MV-4-11 (cell line): Measurements from ENCODE around the gene SLC17A5.
"Not testable (repeated sequence)": the region's sequence is repeated elsewhere in the genome, so short reads cannot be mapped to it uniquely, and the experiment has no call there.

ENCODE experiments used
- DNase-seq: peaks from one replicate; lab custom pipeline; 2025; lab: John Stamatoyannopoulos, UW

The SLC17A5 gene, protein sequence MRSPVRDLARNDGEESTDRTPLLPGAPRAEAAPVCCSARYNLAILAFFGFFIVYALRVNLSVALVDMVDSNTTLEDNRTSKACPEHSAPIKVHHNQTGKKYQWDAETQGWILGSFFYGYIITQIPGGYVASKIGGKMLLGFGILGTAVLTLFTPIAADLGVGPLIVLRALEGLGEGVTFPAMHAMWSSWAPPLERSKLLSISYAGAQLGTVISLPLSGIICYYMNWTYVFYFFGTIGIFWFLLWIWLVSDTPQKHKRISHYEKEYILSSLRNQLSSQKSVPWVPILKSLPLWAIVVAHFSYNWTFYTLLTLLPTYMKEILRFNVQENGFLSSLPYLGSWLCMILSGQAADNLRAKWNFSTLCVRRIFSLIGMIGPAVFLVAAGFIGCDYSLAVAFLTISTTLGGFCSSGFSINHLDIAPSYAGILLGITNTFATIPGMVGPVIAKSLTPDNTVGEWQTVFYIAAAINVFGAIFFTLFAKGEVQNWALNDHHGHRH

DNA sequence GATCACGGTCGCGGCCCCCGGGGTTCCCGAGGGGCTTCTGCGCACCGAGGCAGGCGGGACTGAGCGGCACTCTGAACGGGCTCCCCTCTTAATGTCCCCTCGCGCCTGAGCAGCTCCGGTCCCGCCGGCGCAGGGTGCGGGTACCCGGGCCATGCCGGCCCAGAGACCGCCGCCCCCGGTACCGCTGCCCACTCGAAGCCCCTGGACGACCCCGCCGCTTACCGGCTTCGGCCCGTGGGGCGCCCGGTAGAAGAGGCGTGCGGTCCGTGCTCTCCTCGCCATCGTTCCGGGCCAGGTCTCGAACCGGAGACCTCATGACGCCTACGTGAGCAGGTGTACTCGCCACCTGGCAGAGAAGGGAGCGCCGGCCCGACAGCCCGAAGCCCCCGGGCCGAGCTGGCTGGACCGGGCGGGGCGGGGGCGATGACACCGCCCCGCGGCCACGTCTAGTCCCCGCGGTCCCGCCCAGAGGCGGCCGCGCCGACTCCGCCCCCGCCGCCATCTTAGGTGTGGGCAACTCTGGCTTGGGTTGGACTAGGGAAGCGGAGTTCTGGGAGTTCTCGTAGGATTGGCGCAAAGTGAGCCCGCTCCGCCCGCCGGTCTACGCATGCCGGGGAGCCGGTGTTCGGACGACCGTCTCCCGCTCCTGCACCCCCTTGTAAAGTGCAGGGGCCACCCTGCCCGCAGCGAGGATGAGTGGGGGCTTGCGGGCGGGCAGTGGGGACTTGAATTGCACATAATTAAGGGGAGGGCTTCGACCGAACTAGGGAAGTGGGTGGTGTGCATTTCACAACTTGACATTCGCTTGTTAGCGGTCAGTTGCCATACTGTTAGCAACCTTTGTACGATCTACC is at the start of gene SLC17A5:
Gene SLC17A5 (minus strand): TSS at position 422 of the 854 bp plus-strand sequence. CDS start 106 bp downstream, at position 316.
- DNase-seq: peak; percentile 97

DNA sequence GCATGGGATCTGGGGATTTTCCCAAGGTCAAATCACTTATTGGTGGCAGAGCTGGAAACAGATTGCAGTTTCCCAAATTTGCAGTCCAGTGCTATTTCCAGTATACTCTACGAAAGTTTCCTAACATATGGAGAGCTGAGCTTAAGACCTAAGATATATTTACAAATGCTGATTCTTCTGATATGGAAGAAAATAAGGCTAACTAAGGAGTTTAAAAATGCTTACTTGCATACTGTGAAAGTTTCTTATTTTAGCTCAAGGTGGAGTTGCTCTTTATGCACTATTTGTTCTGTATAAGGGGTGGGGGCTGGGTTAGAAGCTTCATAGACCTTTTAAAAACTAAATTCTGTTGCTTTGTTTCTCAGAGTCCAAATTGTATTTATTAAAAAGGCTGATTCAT is 49.7 kb upstream of the SLC17A5 start:
- DNase-seq: no peak

DNA sequence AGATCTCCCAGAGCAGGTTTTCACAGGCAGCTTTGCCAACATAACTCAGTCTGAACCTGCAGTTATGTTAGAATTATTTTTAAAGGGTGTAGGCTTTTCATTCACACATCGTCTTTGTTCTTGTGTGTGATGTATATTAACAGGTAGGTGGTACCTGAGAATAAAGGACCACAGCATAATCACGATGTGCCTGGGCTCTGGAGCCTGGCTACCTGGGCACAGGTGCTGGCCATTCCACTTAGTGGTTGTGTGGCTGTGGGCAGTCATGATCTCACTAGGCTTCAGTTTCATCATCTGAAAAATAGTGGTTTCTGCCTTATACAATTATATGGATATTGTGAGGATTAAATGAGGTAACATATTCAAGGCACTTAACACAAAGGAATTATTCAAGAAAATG is 48.7 kb upstream of the SLC17A5 start:
- no peak for DNase-seq

DNA sequence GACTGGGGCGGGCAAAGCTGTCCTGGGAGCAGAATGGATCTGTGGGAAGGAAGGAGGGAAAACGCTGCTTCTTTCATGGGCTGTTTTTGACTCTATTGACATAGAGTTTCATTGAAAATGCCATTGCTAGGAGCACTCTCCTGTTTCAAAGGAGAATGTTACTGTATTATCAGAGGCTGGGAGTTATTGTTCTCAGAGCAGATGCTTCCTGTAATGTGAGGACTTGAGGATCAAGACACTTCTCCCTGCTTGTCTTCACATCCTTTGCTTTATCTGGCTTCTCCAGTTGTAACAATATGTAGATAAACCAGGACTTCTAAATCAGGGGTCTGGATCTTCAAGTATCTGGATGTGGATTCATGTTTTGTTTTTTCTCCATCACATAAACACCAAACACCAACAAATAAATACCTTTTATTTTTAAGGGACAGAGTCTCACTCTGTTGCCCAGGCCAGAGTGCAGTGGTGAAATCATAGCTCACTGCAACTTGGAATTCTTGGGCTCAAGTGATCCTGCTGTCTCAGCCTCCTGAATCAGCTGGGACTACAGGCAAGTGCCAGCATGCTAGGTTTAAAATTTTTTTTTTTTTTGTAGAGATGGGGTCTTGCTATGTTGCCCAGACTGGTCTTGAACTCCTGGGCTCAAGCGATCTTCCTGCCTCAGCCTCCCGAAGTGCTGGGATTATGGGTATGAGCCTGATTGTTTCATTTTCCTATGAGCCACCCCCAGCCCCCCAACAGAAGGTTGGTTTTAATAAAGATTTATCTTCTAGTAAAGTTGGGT is 46.1 kb upstream of the SLC17A5 start:
- no peak for DNase-seq

DNA sequence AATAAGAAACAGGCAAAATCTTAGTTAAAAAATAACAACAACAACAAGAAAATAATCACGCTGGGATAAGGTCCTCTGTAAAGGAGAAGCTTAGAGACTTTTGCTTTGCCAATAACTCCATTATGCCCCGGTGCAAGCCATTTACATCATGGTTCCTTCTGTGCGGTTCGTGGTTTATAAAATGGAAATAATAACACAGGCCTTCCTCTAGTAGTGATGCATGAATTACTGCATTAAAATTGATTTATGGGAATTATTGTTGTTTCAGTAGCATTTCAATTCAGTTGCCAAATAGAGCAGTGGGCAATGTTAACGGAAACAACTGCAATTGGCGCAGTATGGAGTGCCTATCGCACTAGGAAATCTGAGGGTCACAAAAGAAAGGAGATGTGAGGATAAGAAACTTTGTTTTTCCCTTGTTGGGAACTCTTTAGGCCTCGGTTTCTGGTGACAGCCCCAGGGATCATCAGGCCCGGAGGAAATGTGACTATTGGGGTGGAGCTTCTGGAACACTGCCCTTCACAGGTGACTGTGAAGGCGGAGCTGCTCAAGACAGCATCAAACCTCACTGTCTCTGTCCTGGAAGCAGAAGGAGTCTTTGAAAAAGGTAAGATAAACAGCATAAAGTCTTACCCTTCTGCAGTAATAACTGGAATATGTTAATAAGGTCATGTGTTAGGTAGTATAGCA is 43.3 kb upstream of the SLC17A5 start:
- no peak for DNase-seq

DNA sequence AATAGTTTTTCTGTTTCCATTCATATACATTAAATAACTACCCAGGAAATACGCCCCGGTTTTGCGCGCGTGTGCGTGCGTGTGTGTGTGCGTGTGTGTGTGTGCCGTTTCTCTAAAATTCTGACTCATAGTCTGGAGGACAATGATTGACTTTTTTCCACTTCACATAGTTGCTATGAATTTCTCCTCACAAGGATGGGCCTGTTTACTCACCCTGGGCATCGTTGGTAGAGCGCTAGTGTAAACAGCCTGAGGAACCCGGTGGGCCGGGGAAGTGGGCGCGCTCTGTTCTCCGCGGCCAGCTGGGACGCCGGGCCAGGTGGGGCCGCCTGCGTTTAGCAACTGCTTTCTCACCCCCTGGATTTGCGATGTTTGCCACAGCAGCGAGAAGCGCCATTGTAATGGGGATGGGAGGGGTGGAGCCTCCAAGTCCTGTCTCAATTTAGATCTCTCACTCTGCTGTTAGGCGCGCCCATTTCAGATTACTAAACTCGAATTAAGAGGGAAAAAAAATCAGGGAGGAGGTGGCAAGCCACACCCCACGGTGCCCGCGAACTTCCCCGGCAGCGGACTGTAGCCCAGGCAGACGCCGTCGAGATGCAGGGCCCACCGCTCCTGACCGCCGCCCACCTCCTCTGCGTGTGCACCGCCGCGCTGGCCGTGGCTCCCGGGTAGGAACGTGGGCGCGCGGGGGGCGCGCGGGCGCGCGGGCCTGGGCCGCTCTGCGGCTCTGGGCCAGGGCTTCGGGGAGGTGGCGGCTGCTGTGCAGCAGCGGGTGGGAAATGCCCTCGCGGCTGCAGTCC is 42.0 kb upstream of the SLC17A5 start, which contains the start of gene CD109:
Gene CD109 (plus strand): TSS at position 585 of the 803 bp plus-strand sequence. CDS start 13 bp downstream, at position 598.
- DNase-seq: peak; percentile 49

DNA sequence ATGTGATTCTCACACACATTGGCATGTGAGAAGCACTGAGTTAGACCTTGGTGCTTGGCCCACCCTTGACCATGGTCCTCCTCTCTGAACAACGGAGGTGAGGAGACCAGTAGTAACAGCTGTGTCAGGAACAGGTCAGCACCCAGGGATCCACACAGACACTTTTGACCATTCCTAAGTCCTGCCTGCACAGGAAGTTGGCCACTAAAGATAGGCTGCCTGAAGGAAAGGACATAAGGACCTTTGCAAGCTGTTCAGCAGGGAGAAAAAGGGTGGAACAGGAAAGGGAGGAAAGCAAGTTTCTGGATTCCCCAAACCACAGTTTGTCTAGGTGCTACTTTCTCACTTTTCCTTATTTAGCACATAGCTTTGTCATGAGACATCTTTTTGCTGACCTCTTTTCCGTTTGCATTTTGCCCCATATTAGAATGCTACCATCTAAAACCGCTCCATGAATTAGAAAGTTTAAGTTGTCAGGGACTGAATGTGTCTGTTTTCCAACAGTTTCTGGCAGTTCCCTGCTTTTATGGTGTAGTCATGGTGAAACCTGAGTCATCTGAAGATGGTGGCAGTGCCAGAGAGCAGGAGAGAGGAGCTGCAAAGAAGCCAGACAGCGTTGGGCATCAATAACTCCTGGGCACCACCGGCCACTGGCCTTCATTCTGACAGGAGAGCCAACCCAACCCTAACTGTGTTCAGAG is 41.1 kb upstream of the SLC17A5 start:
- DNase-seq: no peak

DNA sequence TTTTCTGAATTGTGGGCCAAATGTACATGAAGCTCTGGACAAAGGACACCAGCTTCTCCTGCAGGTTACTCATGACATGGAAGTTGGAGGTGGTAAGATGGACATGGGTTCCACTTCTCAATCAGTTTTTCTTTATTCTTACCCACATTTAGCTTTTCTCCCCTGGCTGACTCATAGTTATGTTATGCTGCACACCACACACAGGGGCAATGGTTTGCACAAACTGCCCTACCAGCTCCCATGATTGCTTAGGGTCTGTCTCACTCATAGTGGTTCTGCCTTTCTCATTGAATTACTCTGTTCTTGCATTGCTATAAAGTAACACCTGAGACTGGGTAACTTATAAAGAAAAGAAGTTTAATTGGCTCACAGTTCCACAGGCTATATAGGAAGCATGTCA is 37.7 kb upstream of the SLC17A5 start:
- DNase-seq: no peak

DNA sequence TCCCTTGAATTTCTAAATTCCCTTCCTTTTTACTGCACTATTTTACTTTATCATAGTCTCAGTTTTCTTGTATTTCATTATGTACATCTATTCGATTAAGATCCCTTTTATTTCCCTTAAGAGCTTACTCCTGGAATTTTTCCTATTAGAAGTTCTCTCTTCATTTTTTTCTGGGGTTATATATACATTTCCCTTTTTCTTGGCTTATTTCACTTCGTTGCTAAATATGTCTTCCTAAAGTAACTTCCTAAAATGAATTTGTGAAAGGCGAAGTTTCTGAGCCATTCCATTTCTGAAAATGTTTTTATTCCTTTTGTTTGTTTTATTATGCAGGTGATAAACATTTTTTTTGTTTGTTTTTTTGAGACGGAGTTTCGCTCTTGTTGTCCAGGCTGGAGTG is 36.3 kb upstream of the SLC17A5 start:
- no peak for DNase-seq

DNA sequence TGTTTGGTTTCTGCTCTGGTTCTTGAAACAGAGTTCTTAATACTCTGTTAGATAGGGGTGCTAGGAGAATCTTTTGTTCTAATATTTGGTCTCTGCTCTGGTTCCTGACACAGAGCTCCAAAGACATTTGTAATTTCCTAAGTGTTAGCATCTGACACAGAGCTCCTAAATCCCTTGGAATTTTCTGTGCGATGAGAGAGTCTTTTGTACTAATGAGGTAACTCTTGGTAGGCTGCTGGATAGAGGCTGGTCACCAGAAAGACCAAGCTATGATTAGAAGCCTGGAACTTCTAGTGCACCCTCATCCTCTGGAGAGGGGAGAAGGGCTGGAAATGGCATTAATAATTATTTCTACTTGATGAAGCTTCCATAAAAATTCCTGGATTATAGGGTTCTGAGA is 34.6 kb upstream of the SLC17A5 start:
- DNase-seq: no peak

DNA sequence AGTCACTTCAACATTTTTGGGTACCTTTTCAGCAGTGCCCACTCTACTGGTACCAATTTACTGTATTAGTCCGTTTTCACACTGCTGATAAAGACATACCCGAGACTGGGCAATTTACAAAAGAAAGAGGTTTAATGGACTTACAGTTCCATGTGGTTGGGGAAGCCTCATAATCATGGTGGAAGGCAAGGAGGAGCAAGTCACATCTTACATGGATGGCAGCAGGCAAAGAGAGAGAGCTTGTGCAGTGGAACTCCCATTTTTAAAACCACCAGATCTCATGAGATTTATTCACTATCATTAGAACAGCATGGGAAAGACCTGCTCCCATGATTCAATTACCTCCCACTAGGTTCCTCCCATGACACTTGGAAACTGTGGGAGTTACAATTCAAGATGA is 29.8 kb upstream of the SLC17A5 start:
- not testable (repeated sequence) for DNase-seq

DNA sequence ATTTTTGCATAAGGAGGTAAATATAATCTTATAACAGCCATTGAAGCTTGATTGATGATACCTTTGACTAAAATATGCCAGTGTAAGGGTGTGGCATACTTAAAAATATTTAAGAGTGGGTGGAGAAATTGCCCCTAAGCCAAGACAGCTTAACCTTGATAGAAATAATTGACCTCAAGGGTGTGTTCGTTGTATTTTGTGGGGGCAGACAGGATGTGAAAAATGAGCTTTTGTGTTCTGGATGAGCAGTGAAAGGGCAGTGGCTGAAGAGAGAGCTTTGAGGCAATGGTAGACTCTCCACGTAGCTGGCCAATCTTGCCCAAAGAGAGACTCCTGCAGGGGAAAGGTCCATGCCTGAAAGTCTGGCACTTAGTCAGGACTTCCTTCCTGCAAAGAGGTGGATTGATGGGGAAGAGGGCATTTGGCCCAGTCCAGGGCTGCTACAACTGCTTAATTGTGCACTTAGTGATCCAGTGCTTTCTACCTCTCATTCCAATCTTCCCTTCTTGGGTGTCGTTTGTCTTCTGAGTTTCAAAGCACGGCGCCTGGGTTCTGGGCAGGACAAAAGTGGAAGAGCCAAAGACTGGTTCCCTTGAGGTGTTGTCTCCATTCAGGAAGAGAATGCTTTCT is 26.6 kb upstream of the SLC17A5 start:
- DNase-seq: no peak

DNA sequence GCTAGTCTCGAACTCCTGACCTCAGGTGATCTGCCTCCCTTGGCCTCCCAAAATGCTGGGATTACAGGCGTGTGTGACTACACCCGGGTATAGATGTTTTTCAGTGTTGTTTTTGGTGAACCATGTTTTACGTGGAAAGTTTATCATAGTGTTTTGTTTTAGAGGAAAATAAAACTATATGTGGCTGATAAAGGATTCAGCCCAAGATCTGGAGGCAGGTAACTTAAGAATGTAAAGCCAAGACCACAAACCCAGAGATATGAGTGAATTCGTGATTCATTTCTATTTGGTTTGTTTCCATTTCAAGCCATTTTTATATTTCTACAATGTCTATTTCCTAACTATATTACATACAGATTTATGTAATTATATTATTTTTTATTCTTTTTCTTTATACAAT is 26.1 kb upstream of the SLC17A5 start:
- not testable (repeated sequence) for DNase-seq

DNA sequence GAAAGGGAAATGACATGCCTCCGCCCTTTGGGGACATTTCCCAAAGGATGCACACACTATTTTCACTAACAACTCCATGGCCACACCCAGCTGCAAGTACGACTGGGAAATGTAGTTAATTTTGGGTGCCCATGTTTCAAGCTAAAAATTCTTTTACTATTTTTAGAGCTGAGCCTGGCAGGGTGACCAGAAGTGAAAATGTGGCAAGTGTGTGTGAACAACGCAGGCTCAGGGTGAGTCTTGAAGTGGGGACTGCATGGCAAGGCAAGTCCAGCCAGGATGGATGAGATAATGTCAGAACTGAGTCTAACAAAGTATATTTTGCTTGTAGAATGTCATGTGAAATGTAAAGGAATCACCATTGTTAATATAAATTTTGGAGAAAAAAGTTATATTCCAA is 25.2 kb upstream of the SLC17A5 start:
- DNase-seq: peak; percentile 59

DNA sequence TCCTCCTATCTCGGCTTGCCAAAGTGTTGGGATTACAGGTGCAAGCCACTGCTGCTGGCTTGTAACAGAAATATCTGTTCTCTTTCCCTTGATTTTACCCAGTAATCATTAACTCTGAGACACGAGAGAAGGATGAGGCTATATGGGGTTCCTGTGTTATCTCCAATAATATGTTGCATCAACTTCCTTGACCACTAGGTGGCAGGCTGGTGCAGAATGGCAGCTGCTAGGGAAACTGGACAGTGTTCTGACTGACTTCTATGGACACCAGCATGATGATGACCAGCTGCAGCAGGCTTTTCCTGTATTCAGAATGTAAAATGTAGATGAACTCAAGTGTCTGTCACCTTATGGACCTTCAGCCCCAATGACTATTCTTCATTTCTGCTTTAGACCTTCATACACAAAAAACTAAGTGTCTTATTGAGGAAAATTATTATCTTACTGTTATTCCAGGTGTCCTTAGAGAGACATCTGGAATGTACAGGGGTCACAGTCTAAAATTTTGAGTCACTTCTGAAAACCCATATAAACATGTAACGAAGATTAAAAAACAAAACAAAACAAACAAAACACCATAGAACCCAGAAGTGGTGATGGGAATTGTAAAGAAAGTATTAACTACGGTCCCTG is 21.8 kb upstream of the SLC17A5 start:
- peak; percentile 57 for DNase-seq

DNA sequence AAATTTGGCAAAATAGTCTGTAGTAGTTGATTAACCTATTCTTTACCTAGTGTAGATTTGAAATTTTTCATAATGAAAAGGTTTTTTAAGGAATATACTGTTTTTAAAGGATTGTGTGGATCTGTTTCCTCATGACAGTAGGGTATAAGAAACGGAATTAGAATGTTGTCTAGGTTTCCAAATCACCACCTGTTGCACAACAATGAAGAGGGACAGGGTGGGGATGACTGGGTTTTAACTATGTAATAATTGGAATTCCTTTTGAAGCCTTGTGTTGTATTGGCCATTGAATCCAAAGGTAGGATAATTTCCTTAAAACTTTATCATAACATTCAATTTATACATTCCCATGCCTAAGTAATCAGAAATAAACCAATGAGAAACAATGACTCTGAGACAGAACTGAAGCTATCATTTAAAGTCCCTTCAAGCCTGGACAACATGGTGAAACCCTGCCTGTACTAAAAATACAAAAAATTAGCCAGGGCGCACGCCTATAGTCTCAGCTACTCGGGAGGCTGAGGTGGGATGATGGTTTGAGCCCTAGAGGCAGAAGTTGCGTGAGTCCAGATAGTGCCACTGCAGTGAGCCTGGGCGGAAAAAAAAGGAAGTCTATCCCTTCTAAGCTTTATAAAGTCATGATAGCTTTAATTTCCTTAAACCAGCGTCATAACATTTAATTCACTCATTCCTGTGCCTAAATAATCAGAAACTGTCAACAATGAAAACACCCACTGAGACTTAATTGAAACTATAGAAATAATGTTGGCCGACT is 18.3 kb upstream of the SLC17A5 start:
- DNase-seq: peak; percentile 50

DNA sequence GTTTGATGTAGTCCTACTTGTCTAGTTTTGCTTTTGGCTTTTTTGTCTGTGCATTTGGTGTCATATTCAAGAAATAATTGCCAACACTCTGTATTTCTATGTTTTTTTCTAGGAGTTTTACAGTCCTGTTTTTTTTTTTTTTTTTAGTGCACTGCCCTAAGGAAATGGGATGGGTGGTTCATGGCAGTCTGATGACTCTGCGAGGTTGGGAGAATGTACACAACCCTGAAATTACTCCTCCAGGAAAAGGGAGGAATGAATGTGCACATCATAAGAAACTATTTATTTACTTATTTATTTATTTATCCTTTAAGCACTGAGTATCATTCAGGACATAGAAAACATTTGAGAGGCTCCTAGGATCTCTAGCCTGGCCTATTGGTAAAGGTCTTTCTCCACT is 15.2 kb upstream of the SLC17A5 start:
- DNase-seq: no peak

DNA sequence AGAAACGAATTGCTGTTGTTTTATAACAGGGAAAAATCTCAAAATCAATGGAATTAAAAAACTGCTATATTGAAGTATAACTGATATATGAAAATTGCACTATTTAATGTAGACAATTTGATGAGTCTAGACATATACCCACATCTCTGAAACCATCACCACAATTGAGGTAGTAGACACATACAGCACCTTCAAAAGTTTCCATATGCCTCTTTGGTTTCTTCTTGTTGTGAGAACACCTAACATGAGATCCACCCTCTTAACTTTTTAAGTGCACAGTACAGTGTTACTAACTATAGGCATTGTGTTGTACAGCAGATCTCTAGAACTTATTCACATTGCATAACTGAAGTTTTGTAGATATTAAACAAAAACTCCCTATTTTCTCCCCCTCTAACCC is 14.0 kb upstream of the SLC17A5 start:
- DNase-seq: no peak
